GM04503 (cell line): Measurements from ENCODE around the gene NDUFB7.
"Not testable (repeated sequence)": the region's sequence is repeated elsewhere in the genome, so short reads cannot be mapped to it uniquely, and the experiment has no call there.

Source experiments
- DNase-seq: peaks from one replicate; pipeline ENCODE4 v3.0.0-alpha.2; 2012; ENCODE audit warnings: low read depth

NDUFB7 gene

GRCh38 chr19:14571695-14572490 is at the start of gene NDUFB7:
TSS of gene NDUFB7 (minus strand) at chr19:14572066. CDS start at chr19:14572000, 66 bp downstream.
- DNase-seq: peak; percentile 63

GRCh38 chr19:14619404-14619803 is 47.5 kb upstream of the NDUFB7 start:
- DNase-seq: no peak

GRCh38 chr19:14616407-14616806 is 44.5 kb upstream of the NDUFB7 start:
- DNase-seq: no peak

GRCh38 chr19:14615623-14616022 is 43.8 kb upstream of the NDUFB7 start:
- no peak for DNase-seq

- no peak for DNase-seq
These were observed 42.2 kb upstream of the NDUFB7 start for GRCh38 chr19:14614099-14614412.

GRCh38 chr19:14613399-14614098 is 41.7 kb upstream of the NDUFB7 start:
- not testable (repeated sequence) for DNase-seq

GRCh38 chr19:14612657-14613056 is 40.8 kb upstream of the NDUFB7 start:
- DNase-seq: no peak

GRCh38 chr19:14612242-14612641 is 40.4 kb upstream of the NDUFB7 start:
- not testable (repeated sequence) for DNase-seq

GRCh38 chr19:14611051-14611450 is 39.2 kb upstream of the NDUFB7 start:
- no peak for DNase-seq

- DNase-seq: no peak
These were observed 34.8 kb upstream of the NDUFB7 start for GRCh38 chr19:14606627-14607026.

- DNase-seq: no peak
These were observed 32.1 kb upstream of the NDUFB7 start for GRCh38 chr19:14603990-14604387.

- DNase-seq: no peak
These were observed 27.8 kb upstream of the NDUFB7 start for GRCh38 chr19:14599548-14600147.

GRCh38 chr19:14595558-14595957 is 23.7 kb upstream of the NDUFB7 start:
- DNase-seq: no peak

- not testable (repeated sequence) for DNase-seq
These were observed 17.6 kb upstream of the NDUFB7 start for GRCh38 chr19:14589433-14589832.

GRCh38 chr19:14585187-14585586 is 13.3 kb upstream of the NDUFB7 start:
- DNase-seq: not testable (repeated sequence)

- DNase-seq: not testable (repeated sequence)
These were observed 12.5 kb upstream of the NDUFB7 start for GRCh38 chr19:14584372-14584771.

- no peak for DNase-seq
These were observed 11.1 kb upstream of the NDUFB7 start, which contains the start of gene CLEC17A for GRCh38 chr19:14582894-14583340. TSS of gene CLEC17A (plus strand) at chr19:14583084. CDS start at chr19:14583161, 77 bp downstream.

GRCh38 chr19:14580623-14581237 is 8.9 kb upstream of the NDUFB7 start:
- no peak for DNase-seq

GRCh38 chr19:14577885-14578427 is 6.1 kb upstream of the NDUFB7 start:
- DNase-seq: no peak

- no peak for DNase-seq
These were observed 5.4 kb upstream of the NDUFB7 start for GRCh38 chr19:14577264-14577663.

GRCh38 chr19:14576363-14576762 is 4.5 kb upstream of the NDUFB7 start:
- no peak for DNase-seq

GRCh38 chr19:14575428-14575980 is 3.6 kb upstream of the NDUFB7 start:
- DNase-seq: no peak
